ENCODE measurements around the gene PSME1. TPM values are rescaled to one million over a fixed set of nuclear protein-coding genes. Genes with fewer than 3 reads are reported as not detected.

PSME1 gene
- total and polyA plus RNA-seq, 4 donors = 63.3 to 237 (median 101) TPM

GRCh38 chr14:24098229-24098926 lies 37.6 kb upstream of the PSME1 start (continued):
- TF ChIP-seq REST (IDR thresholded peaks at IDR 0.05) (no peak), FOXA1 (IDR thresholded peaks at IDR 0.05) (no peak), JUND (IDR thresholded peaks at IDR 0.05) (no peak), ATF3 (IDR thresholded peaks at IDR 0.05) (no peak), SP1 (IDR thresholded peaks at IDR 0.05) (no peak)

- peaks cover 13 to 36% (median 24%) of the 10 kb centered on the region in 4 donors for H3K36me3 ChIP-seq (ENCODE audit: control insufficient read depth in 4 of 4, insufficient read depth in 3 of 4, low read depth in 1 of 4, low read length in 3 of 4)
- peaks cover 6 to 80% (median 58%) of the 10 kb centered on the region in 4 donors for H3K4me1 ChIP-seq (ENCODE audit: control insufficient read depth in 4 of 4, insufficient read depth in 4 of 4, low read length in 3 of 4)
- no peaks in the 10 kb centered on the region for H3K9me3 ChIP-seq (ENCODE audit: control insufficient read depth in 4 of 4, low read length in 3 of 4)
- DNase-seq (ENCODE audit: low spot score) = no peak
- no peak overlapping the region for H3K4me3 ChIP-seq (ENCODE audit: low read depth in 1 of 3, low read length in 3 of 3)
- 61% methylated on average over 17 of the region's 17 CpGs for WGBS
- no peaks in the 10 kb centered on the region for H3K27me3 ChIP-seq (ENCODE audit: control insufficient read depth in 4 of 4, insufficient read depth in 4 of 4, low read length in 3 of 4)
- TF ChIP-seq GABPA (IDR thresholded peaks at IDR 0.05 in 1 of 2, conservative IDR thresholded peaks at IDR 0.05 in 1 of 2) (no peak), FOXA1 (IDR thresholded peaks at IDR 0.05) (no peak), HNF4G (IDR thresholded peaks at IDR 0.05) (no peak), SP1 (IDR thresholded peaks at IDR 0.05) (no peak), EGR1 (IDR thresholded peaks at IDR 0.05; ENCODE audit: low read depth in 2 of 2) (no peak), TAF1 (conservative IDR thresholded peaks at IDR 0.05) (no peak), HNF4A (conservative IDR thresholded peaks at IDR 0.05) (no peak), MAX (IDR thresholded peaks at IDR 0.05) (no peak), ZBTB33 (IDR thresholded peaks at IDR 0.05) (no peak), ATF3 (IDR thresholded peaks at IDR 0.05) (no peak), JUND (IDR thresholded peaks at IDR 0.05) (no peak), CTCF (IDR thresholded peaks at IDR 0.05; ENCODE audit: low read depth, low read length, missing input control) (no peak), FOXA2 (IDR thresholded peaks at IDR 0.05) (no peak), RXRA (IDR thresholded peaks at IDR 0.05) (no peak), REST (IDR thresholded peaks at IDR 0.05) (no peak), RAD21 (IDR thresholded peaks at IDR 0.05) (no peak), NR2F2 (IDR thresholded peaks at IDR 0.05) (no peak)
- H3K27ac ChIP-seq (ENCODE audit: low read depth in 1 of 2, low read length in 2 of 2) = no peak overlapping the region
- no peak overlapping the region for H3K9ac ChIP-seq (ENCODE audit: low read depth in 1 of 2, low read length in 2 of 2)
These were observed 36.8 kb upstream of the PSME1 start for GRCh38 chr14:24098927-24099813.
